HCT116 (cell line): ENCODE measurements around the gene ZSCAN25. TPM values are rescaled to one million over a fixed set of nuclear protein-coding genes. Genes with fewer than 3 reads are reported as not detected.

Experiments
- ATAC-seq: fragments of 200-7000 bp; cut with Tn5 transposase; 2 replicates; pipeline ENCODE4 v1.9.1; 2020; ENCODE audit warnings: mild to moderate bottlenecking, moderate library complexity
- BruUV-seq: library from RNA; stranded (reverse); fragments of 400-500 nt; replicated peaks from 2 replicates; lab custom pipeline; 2021; lab: Mats Ljungman, UMichigan
- CTCF ChIA-PET: fragments of 300-600 bp; sonication (Branson Sonifier 250); formaldehyde crosslinking; loops from one replicate; lab custom pipeline; 2021; ENCODE audit warnings: antibody characterized with exemption; lab: Charles Lee
- POLR2A ChIA-PET: fragments of 300-600, 350-600 bp; sonication (Branson Sonifier 250); formaldehyde crosslinking; loops from one replicate; lab custom pipeline; 2021; ENCODE audit warnings: antibody characterized with exemption; lab: Charles Lee
- RAD21 ChIA-PET, 2 experiments: fragments of 300-600 bp; sonication (Branson Sonifier 250); formaldehyde crosslinking; loops; one replicate each; lab custom pipeline; 2023; ENCODE audit warnings: low total read pairs in 2 of 2; ENCODE audit not compliant: uncharacterized antibody in 2 of 2, unreplicated experiment in 2 of 2, low non-redundant PET in 1 of 2; lab: Charles Lee
- DNase-seq: peaks from one replicate; pipeline ENCODE4 v3.0.0-alpha.2; 2010; ENCODE audit warnings: low read depth, low spot score
- H2AFZ ChIP-seq: fragments of 200-600 bp; shearing (Covaris generic), sonication (generic); 2 replicates; pipeline ENCODE4 v1.6.1; 2017; ENCODE audit warnings: low read depth, mixed run types, mixed read lengths, antibody characterized with exemption, low read length; ENCODE audit not compliant: poor library complexity, severe bottlenecking
- H3K27ac ChIP-seq: 2 replicates; pipeline ENCODE4 v1.5.1; 2012; ENCODE audit warnings: low read depth, low read length
- H3K27me3 ChIP-seq: fragments of 200-600 bp; sonication (generic); 2 replicates; pipeline ENCODE4 v1.6.1; 2016; ENCODE audit warnings: mixed run types, low read length, mixed read lengths; ENCODE audit not compliant: insufficient read depth
- H3K36me3 ChIP-seq, 2 experiments: fragments of 200-500 bp in 1 of 2; fragments of 200-600 bp in 1 of 2; sonication (Bioruptor generic) in 1 of 2; sonication (generic) in 1 of 2; 2 replicates each; pipeline versions ENCODE4 v1.5.1 to v1.6.1; 2014 to 2016; ENCODE audit warnings: low read length in 2 of 2, inconsistent platforms in 1 of 2, mixed read lengths in 1 of 2, mixed run types in 1 of 2; ENCODE audit not compliant: insufficient read depth in 2 of 2, control insufficient read depth in 1 of 2
- H3K4me1 ChIP-seq, 2 experiments: fragments of 200-600 bp in 1 of 2; sonication (generic) in 1 of 2; 2 replicates each; pipeline versions ENCODE4 v1.5.1 to v1.6.1; 2012 to 2017; ENCODE audit warnings: low read length in 2 of 2, inconsistent platforms in 1 of 2, mild to moderate bottlenecking in 1 of 2, mixed read lengths in 1 of 2, mixed run types in 1 of 2, moderate library complexity in 1 of 2; ENCODE audit not compliant: insufficient read depth in 2 of 2, control insufficient read depth in 1 of 2
- H3K4me2 ChIP-seq: fragments of 200-600 bp; sonication (generic); 2 replicates; pipeline ENCODE4 v1.6.1; 2017; ENCODE audit warnings: mixed run types, low read length, mixed read lengths
- H3K4me3 ChIP-seq, 2 experiments: fragments of 200-600 bp in 1 of 2; sonication (generic) in 1 of 2; replicated peaks in 1 of 2; 2 replicates each; pipeline ENCODE4 v1.5.1; 2011 to 2016; ENCODE audit warnings: low read length in 2 of 2, control low read depth in 1 of 2, low read depth in 1 of 2, mild to moderate bottlenecking in 1 of 2, mixed read lengths in 1 of 2, mixed run types in 1 of 2
- H3K79me2 ChIP-seq: fragments of 200-600 bp; sonication (generic); 2 replicates; pipeline ENCODE4 v1.6.1; 2017; ENCODE audit warnings: mild to moderate bottlenecking, mixed run types, low read length, moderate library complexity, mixed read lengths; ENCODE audit not compliant: insufficient read depth
- H3K9ac ChIP-seq: fragments of 200-600 bp; sonication (generic); 2 replicates; pipeline ENCODE4 v1.6.1; 2016; ENCODE audit warnings: low read length, mixed read lengths
- H3K9me2 ChIP-seq: fragments of 200-600 bp; sonication (generic), shearing (Covaris generic); 2 replicates; pipeline ENCODE4 v1.6.1; 2017; ENCODE audit warnings: mixed run types, mild to moderate bottlenecking, moderate library complexity; ENCODE audit not compliant: insufficient read depth
- H3K9me3 ChIP-seq, 2 experiments: fragments of 200-500 bp in 1 of 2; fragments of 200-600 bp in 1 of 2; sonication (Bioruptor generic) in 1 of 2; sonication (generic) in 1 of 2; 2 replicates each; pipeline ENCODE4 v1.6.1; 2014 to 2017; ENCODE audit warnings: low read length in 2 of 2, mixed read lengths in 2 of 2, inconsistent platforms in 1 of 2, low read depth in 1 of 2, mild to moderate bottlenecking in 1 of 2, mixed run types in 1 of 2, moderate library complexity in 1 of 2; ENCODE audit not compliant: control insufficient read depth in 1 of 2, insufficient read depth in 1 of 2
- H4K20me1 ChIP-seq: fragments of 200-600 bp; sonication (generic), shearing (Covaris generic); 2 replicates; pipeline ENCODE4 v1.6.1; 2017; ENCODE audit warnings: mixed run types, mild to moderate bottlenecking, moderate library complexity; ENCODE audit not compliant: insufficient read depth
- ATF3 ChIP-seq: IDR thresholded peaks from 2 replicates; pipeline ENCODE4 v1.6.1; 2012
- CBX3 ChIP-seq: IDR thresholded peaks from 2 replicates; pipeline ENCODE4 v1.6.1; 2012; ENCODE audit warnings: low read depth
- CEBPB ChIP-seq: IDR thresholded peaks from 2 replicates; pipeline ENCODE4 v1.6.1; 2012; ENCODE audit warnings: low read depth
- CTCF ChIP-seq, 3 experiments: fragments of 200-600 bp in 1 of 3; sonication (generic) in 1 of 3; IDR thresholded peaks in 2 of 3; conservative IDR thresholded peaks in 1 of 3; 2 replicates each; pipeline ENCODE4 v1.5.1; 2012 to 2017; ENCODE audit warnings: low read depth in 2 of 3, low read length in 2 of 3, antibody characterized with exemption in 1 of 3, borderline replicate concordance in 1 of 3, control low read depth in 1 of 3, mild to moderate bottlenecking in 1 of 3, mixed read lengths in 1 of 3, mixed run types in 1 of 3, moderate library complexity in 1 of 3; ENCODE audit not compliant: insufficient read depth in 1 of 3
- EGR1 ChIP-seq: IDR thresholded peaks from 2 replicates; pipeline ENCODE4 v1.6.1; 2012; ENCODE audit warnings: low read depth
- FOSL1 ChIP-seq: IDR thresholded peaks from 2 replicates; pipeline ENCODE4 v1.6.1; 2012; ENCODE audit warnings: low read depth
- JUND ChIP-seq: IDR thresholded peaks from 2 replicates; pipeline ENCODE4 v1.6.1; 2012
- RAD21 ChIP-seq: IDR thresholded peaks from 2 replicates; pipeline ENCODE4 v1.6.1; 2012; ENCODE audit warnings: low read depth, mild to moderate bottlenecking
- SIN3A ChIP-seq: IDR thresholded peaks from 2 replicates; pipeline ENCODE4 v1.6.1; 2012; ENCODE audit warnings: low read depth
- SP1 ChIP-seq: IDR thresholded peaks from 2 replicates; pipeline ENCODE4 v1.6.1; 2012; ENCODE audit warnings: low read depth
- SRF ChIP-seq: IDR thresholded peaks from 2 replicates; pipeline ENCODE4 v1.6.1; 2012; ENCODE audit warnings: low read depth
- TCF7L2 ChIP-seq: IDR thresholded peaks from 2 replicates; pipeline ENCODE4 v1.7.0; 2011; ENCODE audit warnings: borderline replicate concordance, inconsistent platforms; ENCODE audit not compliant: insufficient read depth, insufficient read length; ENCODE audit errors: extremely low read depth
- YY1 ChIP-seq: IDR thresholded peaks from 2 replicates; pipeline ENCODE4 v1.6.1; 2011; ENCODE audit warnings: low read length, low read depth, moderate library complexity, mild to moderate bottlenecking; ENCODE audit not compliant: insufficient replicate concordance; ENCODE audit errors: extremely low read depth
- ZFX ChIP-seq: fragments of 450-650 bp; IDR thresholded peaks from 2 replicates; pipeline ENCODE4 v1.6.1; 2017
- intact Hi-C: fragments of 100-400 bp; cut with micrococcal nuclease; formaldehyde crosslinking; loops from 2 replicates; pipeline ENCODE4 v1.10.0; 2022
- total RNA-seq: library from RNA; stranded (reverse); gene quantifications from one replicate; pipeline ENCODE4 v1.2.1, GENCODE V29; 2021; ENCODE audit not compliant: unreplicated experiment

Gene ZSCAN25
- total RNA-seq, 1 experiment from 2014 or later = 14.0 TPM

- no peak for TF ChIP-seq CTCF (IDR thresholded peaks at IDR 0.05 in 2 of 3, conservative IDR thresholded peaks at IDR 0.05 in 1 of 3; ENCODE audit: borderline replicate concordance in 1 of 3, insufficient read depth in 1 of 3, low read depth in 2 of 3, low read length in 2 of 3)
- no peak for TF ChIP-seq SRF
- TF ChIP-seq JUND = no peak
- no peak for TF ChIP-seq ZFX
- no peak for TF ChIP-seq SP1
- TF ChIP-seq TCF7L2 = no peak
- TF ChIP-seq CEBPB = no peak
- no peak for TF ChIP-seq YY1
- TF ChIP-seq SIN3A = no peak
- no peak for TF ChIP-seq RAD21
- no peak for TF ChIP-seq FOSL1
Measured at GRCh38 chr7:99674995-99675742, 58.4 kb downstream of the ZSCAN25 start (continued).

DNA sequence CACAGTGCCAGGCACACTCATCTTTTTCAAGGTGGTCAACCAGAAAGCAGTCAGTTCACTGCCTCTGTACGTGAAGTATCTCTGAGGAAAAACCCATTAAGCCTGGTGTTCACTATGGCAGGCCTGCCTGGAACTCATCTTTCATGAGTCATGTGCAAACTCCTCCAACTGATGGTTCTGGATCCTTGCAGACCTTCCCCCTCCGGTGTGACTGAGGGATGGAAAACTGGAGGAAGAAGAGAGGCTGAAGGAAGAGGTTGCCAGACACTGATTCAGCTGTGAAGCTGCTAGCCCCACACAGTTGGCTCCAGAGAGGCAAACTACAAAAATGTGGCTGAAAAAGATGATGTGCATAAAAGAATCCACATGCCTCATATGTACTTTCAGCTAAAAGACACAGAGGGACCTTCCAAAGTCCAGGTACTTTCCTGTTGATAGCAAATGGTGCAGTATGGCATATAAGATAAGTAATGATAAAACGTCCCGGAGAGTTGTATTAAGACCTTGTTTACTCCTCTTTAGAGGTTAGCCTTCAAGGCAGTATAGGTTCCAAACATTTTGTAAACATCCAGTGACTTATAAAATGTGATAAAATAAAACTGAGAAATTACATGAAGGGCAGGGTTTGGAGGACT lies 60.4 kb downstream of the ZSCAN25 start:
- POLR2A ChIA-PET = no interaction called here
- no TSS peak for BruUV-seq

More for the DNA sequence above, 60.4 kb downstream of the ZSCAN25 start:
- ATAC-seq (no peak), DNase-seq (no peak)
- no peak overlapping the region for H3K4me3 ChIP-seq
- no peaks in the 10 kb centered on the region for H3K27me3 ChIP-seq
- intact Hi-C loops = no loop called here
- H3K4me1 ChIP-seq = peaks cover 7 to 20% of the 10 kb centered on the region in 2 experiments; a peak in 3 of 4 replicates
- H3K27ac ChIP-seq = no peak overlapping the region
- no peaks in the 10 kb centered on the region for H3K36me3 ChIP-seq
- no peaks in the 10 kb centered on the region for H3K9me2 ChIP-seq
- H3K4me2 ChIP-seq = no peak overlapping the region
- ChIA-PET RAD21 (no interaction called here), CTCF (no interaction called here)
- no peaks in the 10 kb centered on the region for H4K20me1 ChIP-seq
- no peak overlapping the region for H3K9ac ChIP-seq
- TF ChIP-seq EGR1 = no peak
- no peak for TF ChIP-seq SRF
- TF ChIP-seq ATF3 = no peak
- TF ChIP-seq CBX3 = no peak
- no peak for TF ChIP-seq TCF7L2
- no peak for TF ChIP-seq CTCF (IDR thresholded peaks at IDR 0.05 in 2 of 3, conservative IDR thresholded peaks at IDR 0.05 in 1 of 3; ENCODE audit: borderline replicate concordance in 1 of 3, insufficient read depth in 1 of 3, low read depth in 2 of 3, low read length in 2 of 3)
- peaks cover 0 to 4% of the 10 kb centered on the region in 2 experiments; a peak in 1 of 4 replicates for H3K9me3 ChIP-seq
- H2AFZ ChIP-seq = no peak overlapping the region
- no peaks in the 10 kb centered on the region for H3K79me2 ChIP-seq
